Measurements from ENCODE around the gene EIF4G1. TPM values are rescaled to one million over a fixed set of nuclear protein-coding genes. Genes with fewer than 3 reads are reported as not detected.
A peak's percentile ranks its signal among the peaks of the same experiment; 100 is the strongest.
"Not testable (repeated sequence)": the region's sequence is repeated elsewhere in the genome, so short reads cannot be mapped to it uniquely, and the experiment has no call there.

The EIF4G1 gene, protein sequence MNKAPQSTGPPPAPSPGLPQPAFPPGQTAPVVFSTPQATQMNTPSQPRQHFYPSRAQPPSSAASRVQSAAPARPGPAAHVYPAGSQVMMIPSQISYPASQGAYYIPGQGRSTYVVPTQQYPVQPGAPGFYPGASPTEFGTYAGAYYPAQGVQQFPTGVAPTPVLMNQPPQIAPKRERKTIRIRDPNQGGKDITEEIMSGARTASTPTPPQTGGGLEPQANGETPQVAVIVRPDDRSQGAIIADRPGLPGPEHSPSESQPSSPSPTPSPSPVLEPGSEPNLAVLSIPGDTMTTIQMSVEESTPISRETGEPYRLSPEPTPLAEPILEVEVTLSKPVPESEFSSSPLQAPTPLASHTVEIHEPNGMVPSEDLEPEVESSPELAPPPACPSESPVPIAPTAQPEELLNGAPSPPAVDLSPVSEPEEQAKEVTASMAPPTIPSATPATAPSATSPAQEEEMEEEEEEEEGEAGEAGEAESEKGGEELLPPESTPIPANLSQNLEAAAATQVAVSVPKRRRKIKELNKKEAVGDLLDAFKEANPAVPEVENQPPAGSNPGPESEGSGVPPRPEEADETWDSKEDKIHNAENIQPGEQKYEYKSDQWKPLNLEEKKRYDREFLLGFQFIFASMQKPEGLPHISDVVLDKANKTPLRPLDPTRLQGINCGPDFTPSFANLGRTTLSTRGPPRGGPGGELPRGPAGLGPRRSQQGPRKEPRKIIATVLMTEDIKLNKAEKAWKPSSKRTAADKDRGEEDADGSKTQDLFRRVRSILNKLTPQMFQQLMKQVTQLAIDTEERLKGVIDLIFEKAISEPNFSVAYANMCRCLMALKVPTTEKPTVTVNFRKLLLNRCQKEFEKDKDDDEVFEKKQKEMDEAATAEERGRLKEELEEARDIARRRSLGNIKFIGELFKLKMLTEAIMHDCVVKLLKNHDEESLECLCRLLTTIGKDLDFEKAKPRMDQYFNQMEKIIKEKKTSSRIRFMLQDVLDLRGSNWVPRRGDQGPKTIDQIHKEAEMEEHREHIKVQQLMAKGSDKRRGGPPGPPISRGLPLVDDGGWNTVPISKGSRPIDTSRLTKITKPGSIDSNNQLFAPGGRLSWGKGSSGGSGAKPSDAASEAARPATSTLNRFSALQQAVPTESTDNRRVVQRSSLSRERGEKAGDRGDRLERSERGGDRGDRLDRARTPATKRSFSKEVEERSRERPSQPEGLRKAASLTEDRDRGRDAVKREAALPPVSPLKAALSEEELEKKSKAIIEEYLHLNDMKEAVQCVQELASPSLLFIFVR (N-terminal part only)
- 192 TPM for total RNA-seq

DNA sequence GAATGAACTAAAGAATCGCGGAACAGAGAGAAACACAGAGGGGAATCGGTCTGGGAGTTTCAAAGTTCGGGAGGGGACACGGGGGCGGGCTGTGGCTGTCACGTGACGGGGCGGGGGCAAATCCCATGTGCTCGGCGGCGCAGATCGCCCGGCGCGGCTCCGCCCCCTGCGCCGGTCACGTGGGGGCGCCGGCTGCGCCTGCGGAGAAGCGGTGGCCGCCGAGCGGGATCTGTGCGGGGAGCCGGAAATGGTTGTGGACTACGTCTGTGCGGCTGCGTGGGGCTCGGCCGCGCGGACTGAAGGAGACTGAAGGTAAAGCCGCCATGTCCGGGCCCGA lies at the start of gene EIF4G1:
TSS of gene EIF4G1 (plus strand) at position 244 of the 337 bp plus-strand sequence. CDS start 1,191 bp downstream, outside the sequence.
- Histone ChIP-seq H3K4me1 (peaks cover 17 to 33% of the 10 kb centered on the region in 2 donors), H3K27me3 (no peaks in the 10 kb centered on the region), H3K36me3 (peaks cover 11 to 20% of the 10 kb centered on the region in 2 donors), H3K4me3 (peak within 1 kb of the TSS; percentile 76 to 79), H3K27ac (peak within 1 kb of the TSS; percentile 95 to 98), H3K9me3 (no peaks in the 10 kb centered on the region)
- intact Hi-C loops (cut with DNase I): loop anchor here (1.0 to 10.0 kb wide), 5 partner anchors 15 to 970 kb away; partner anchors contain the start of genes ALG3, AP2M1, EEF1AKMT4 and FAM131A
- TF ChIP-seq, protein P1, sequence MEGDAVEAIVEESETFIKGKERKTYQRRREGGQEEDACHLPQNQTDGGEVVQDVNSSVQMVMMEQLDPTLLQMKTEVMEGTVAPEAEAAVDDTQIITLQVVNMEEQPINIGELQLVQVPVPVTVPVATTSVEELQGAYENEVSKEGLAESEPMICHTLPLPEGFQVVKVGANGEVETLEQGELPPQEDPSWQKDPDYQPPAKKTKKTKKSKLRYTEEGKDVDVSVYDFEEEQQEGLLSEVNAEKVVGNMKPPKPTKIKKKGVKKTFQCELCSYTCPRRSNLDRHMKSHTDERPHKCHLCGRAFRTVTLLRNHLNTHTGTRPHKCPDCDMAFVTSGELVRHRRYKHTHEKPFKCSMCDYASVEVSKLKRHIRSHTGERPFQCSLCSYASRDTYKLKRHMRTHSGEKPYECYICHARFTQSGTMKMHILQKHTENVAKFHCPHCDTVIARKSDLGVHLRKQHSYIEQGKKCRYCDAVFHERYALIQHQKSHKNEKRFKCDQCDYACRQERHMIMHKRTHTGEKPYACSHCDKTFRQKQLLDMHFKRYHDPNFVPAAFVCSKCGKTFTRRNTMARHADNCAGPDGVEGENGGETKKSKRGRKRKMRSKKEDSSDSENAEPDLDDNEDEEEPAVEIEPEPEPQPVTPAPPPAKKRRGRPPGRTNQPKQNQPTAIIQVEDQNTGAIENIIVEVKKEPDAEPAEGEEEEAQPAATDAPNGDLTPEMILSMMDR (IDR thresholded peaks at IDR 0.05): no peak
- DNase-seq (ENCODE audit: low spot score in 2 of 2): peak; percentile 78 to 96

DNA sequence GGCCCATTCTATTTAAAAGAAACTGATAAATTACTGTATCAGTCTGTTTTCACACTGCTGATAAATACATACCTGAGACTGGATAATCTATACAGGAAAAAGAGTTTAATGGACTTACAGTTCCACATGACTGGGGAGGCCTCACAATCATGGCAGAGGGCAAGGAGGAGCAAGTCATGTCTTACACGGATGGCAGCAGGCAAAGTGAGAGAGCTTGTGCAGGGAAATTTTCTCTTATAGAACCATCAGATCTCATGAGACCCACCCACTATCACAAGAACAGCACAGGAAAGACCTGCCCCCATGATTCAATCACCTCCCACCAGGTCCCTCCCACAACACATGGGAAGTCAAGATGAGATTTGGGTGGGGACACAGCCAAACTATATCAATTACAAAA lies 47.2 kb upstream of the EIF4G1 start:
- DNase-seq (ENCODE audit: low spot score in 2 of 2); intact Hi-C loops (cut with DNase I); H3K36me3 ChIP-seq; H3K4me1 ChIP-seq; H3K27ac ChIP-seq; H3K4me3 ChIP-seq; H3K9me3 ChIP-seq: not testable (repeated sequence)
- H3K27me3 ChIP-seq: peaks cover 17% of the 10 kb centered on the region

DNA sequence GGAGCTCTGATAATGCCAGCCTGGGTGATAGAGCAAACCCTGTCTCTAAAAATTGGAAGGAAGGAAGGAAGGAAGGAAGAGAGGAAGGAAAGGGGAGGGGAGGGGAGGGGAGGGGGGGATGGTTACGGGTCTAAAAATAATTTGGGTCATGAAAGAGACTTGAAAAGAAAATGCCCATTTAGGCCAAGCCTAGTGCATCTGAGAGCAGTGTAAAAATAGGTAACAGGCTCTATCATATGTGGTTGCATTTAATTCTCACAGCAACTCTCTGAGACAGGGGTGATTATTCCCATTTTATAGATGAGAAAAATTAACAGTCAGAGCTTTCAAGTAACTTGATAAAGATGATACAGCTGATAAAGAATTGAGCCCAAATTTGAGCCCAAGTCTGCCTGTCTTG lies 42.1 kb upstream of the EIF4G1 start:
- TF ChIP-seq, protein P1 (IDR thresholded peaks at IDR 0.05): no peak
- Histone ChIP-seq H3K27me3 (peaks cover 13% of the 10 kb centered on the region), H3K27ac (no peak overlapping the region), H3K9me3 (no peaks in the 10 kb centered on the region), H3K4me1 (no peaks in the 10 kb centered on the region), H3K36me3 (no peaks in the 10 kb centered on the region), H3K4me3 (no peak overlapping the region)
- DNase-seq (ENCODE audit: low spot score in 2 of 2): no peak
- intact Hi-C loops (cut with DNase I): no loop called here

DNA sequence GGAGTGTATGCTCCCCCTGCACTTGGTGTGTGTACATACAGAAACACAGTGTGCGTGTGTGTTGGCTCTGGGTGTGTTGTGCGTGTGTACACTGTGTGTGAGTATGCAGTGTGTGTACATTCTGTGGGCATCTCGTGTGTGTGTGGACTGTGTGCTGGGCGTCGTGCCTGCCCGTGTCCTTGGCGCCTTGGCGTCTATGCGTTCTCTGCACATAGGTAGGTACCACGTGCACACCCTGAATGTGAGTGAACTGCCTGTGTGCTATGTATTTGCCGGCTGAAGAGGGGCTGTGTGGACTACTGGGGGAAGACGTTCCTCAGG lies 39.1 kb upstream of the EIF4G1 start:
- intact Hi-C loops (cut with DNase I): no loop called here

DNA sequence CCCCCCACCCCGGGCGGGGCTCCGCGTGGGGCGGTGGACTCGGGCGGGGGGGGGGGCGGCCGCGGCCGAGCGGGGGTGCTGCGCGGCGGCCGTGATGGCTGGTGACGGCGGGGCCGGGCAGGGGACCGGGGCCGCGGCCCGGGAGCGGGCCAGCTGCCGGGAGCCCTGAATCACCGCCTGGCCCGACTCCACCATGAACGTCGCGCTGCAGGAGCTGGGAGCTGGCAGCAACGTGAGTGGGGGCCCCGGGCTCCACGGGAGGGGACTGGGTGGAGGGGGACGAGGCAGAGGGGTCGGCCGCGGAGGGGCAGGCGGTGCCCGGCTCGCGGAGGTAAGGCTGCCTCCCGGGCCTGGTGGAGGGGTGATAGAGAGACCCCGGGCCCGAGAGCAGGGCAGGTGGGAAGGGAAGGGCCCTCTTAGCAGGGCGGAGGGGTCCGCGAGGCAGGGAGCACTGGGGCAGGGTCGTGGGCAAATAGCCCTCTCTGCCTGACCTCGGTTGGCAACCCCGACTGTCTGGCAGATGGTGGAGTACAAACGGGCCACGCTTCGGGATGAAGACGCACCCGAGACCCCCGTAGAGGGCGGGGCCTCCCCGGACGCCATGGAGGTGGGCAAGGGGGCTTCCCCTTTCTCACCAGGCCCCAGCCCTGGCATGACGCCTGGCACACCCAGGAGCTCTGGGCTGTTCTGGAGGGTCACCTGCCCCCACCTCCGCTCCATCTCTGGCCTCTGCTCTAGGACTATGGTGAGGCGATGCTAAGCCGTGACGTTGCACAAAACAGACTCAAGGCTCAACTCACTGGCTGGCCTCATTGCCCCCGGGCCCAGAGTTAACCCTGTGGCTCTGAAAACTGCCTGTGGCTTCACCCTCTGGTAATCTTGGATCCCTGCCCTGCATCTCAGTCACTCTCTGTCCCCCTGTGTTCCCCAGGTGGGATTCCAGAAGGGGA lies 38.2 kb upstream of the EIF4G1 start, which contains the start of gene ECE2:
TSS of gene ECE2 (plus strand) at position 62 of the 950 bp plus-strand sequence. CDS start at position 194, 132 bp downstream.
- no peaks in the 10 kb centered on the region for H3K36me3 ChIP-seq
- TF ChIP-seq, protein P1 (IDR thresholded peaks at IDR 0.05): no peak
- peak within 1 kb of the TSS in 1 of 2 donors; percentile 33 for H3K4me3 ChIP-seq
- peaks cover 13% of the 10 kb centered on the region for H3K27me3 ChIP-seq
- no peak within 1 kb of the TSS for H3K27ac ChIP-seq
- intact Hi-C loops (cut with DNase I): no loop called here
- H3K9me3 ChIP-seq: no peaks in the 10 kb centered on the region
- no peaks in the 10 kb centered on the region for H3K4me1 ChIP-seq
- no peak for DNase-seq (ENCODE audit: low spot score in 2 of 2)

More for the DNA sequence above, 39.1 kb upstream of the EIF4G1 start:
- TF ChIP-seq, protein P1 (IDR thresholded peaks at IDR 0.05): no peak
- Histone ChIP-seq H3K27ac (no peak overlapping the region), H3K27me3 (peaks cover 13% of the 10 kb centered on the region), H3K4me1 (no peaks in the 10 kb centered on the region), H3K36me3 (no peaks in the 10 kb centered on the region), H3K9me3 (no peaks in the 10 kb centered on the region), H3K4me3 (no peak overlapping the region)
- DNase-seq (ENCODE audit: low spot score in 2 of 2): no peak
